UCSD-AML1 (cell line): Measurements from ENCODE around the gene MCFD2.

ENCODE experiments used
- DNase-seq: peaks from one replicate; lab custom pipeline; 2025; ENCODE audit not compliant: unreplicated experiment; lab: John Stamatoyannopoulos, UW

The MCFD2 gene

DNA sequence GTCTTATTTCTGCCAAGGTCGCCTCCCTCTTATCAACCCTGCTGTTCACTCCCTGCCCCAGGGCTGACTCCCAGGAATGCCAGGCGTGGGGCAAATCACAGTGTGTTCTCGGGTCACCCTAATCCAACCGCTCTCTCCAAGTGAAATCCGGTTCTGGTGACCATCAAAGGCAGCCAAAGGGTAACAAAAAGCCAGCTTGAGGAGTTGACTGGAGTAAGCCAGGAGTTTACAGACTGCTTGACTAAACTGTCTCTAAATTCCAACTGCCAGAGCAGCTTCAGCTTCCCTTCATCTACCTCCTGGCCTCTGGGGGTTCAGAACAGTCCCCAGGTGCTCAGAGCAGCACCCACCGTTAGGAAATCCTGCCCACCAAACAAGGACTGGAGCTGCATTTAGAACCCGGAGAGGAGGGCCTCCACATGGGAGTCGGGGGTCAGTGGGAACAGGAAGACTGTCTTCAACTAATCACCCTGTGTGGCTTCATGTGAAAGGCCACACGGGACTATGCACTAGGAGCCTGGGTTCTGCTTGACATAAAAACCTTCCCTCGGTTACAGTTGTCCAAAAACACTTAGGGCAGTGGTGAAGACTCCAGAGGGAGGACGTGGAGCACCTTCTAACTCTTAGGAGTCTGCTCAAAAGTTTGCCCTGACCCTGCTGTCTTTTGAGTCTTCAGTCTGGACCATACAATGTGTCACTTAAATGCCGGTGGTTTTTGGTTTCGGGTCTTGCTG, 24.2 kb upstream of the MCFD2 start:
- DNase-seq: no peak

GRCh38 chr2:46937471-46937901, 21.9 kb upstream of the MCFD2 start:
- no peak for DNase-seq

- DNase-seq: no peak
These were observed 21.0 kb upstream of the MCFD2 start for GRCh38 chr2:46936566-46936965.

GRCh38 chr2:46935071-46935470, 19.5 kb upstream of the MCFD2 start:
- no peak for DNase-seq

DNA sequence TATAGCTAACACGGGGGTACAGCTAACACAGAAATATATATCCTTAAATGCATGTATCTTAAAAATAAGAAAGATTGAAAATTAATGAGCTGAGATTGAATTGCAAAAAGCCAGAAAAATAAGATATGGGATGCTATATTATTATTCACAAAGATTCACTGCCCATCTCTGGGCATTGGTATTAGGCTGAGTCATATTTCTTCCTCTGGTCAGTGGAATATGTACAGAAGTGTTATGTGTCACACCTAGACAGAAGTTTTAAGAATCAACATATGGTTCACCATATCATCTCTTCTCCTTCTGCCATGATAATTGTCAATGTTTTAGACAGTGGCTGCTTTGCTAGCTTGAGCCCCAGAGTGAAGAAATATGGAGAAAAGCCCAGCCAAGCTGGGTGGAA, 14.0 kb upstream of the MCFD2 start:
- DNase-seq: no peak

DNA sequence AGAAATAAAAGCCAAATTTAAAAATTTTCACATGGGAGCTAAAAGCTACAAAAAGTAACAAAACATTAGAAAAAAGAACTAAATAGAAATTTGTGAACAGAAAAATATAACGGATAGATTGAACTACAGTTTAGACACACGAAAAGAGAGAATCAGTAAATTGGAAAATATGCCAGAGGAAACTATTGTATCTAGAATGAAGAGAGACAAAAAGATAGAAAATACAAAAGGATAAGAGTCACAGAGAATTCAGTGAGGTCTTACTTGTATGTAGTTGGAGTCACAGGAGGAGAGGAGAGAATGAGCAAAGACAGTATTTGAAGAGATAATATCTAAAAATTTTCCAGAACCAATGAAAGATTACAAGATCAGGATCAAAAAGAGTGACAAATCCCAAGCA, 11.3 kb upstream of the MCFD2 start:
- no peak for DNase-seq

DNA sequence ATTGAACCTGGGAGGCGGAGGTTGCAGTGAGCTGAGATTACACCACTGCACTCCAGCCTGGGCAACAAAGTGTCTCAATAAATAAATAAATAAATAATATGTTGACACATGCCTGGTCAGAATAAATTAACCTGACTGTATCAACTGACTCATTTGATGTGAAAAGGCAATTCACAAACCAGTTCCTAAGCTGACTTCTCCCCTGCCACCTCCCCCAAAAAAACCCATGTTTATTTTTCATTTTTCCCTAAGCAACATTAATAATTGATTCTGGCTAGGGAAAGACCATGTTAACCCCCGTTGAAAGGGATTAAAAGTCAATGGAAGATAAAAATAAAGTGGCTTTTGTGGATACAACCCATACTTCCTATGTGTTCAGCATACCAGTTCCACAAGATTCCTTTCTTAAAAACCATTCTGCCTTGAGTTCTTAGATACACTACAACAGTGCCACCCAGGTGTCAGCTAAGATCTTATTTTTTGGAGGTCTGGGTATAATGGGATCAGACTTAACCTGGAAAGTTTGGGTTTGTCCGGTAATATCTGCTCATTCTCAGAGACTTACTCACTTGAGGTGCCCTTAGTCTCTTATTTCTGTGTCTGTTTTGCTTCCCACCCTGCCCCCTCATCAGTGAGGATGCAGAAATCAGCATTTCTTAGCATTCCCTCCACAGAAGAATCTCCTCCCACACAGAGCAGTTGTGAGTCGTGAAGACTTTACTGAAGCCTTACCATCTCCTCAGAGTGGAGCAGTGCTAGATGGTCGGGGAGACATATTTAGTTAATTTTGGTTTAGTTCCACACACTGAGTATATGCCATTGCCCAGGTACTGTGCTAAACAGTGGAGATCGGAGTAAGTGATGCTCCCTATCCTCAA, 10.1 kb upstream of the MCFD2 start:
- no peak for DNase-seq

- no peak for DNase-seq
These were observed 9.0 kb upstream of the MCFD2 start for GRCh38 chr2:46924608-46925007.

DNA sequence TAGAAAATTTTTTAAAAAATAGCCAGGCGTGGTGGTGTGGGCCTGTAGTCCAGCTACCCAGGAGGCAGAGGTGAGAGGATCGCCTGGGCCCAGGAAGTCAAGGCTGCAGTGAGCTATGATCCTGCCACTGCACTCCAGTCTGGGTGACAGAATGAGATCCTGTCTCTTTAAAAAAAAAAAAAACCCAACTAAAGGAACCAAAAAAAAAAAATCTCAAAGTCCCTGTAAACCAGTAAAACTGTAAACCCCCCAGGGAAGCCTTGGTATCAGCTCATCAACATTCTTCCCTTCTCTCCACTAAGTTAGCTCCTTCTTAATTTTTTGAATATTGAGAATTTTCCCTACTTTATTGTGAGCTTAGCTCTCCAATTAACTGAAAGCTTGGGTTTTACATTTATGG, 8.4 kb upstream of the MCFD2 start:
- no peak for DNase-seq

DNA sequence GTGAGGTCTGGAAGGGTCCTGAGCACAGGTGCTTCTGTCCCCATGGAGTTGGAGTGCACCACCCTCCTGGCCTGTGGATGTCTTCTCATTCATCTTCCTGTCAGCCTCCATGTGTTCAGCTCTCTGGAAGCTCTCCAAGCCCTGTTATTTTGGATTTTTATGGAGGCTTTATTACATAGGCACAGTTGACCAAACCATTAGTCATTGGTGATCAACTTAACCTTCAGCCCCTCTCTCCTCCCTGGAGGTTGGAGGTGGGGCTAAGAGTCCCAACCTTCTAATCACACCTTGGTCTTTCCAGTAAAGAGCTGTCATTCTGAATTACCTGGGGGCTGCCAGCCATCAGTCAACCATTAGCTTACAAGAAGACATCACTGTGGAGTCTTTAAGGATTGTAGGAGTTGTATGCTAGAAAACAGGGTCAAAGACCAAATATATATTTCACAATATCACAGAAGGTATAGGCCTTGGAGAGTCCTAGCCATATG, 7.5 kb upstream of the MCFD2 start:
- DNase-seq: no peak

DNA sequence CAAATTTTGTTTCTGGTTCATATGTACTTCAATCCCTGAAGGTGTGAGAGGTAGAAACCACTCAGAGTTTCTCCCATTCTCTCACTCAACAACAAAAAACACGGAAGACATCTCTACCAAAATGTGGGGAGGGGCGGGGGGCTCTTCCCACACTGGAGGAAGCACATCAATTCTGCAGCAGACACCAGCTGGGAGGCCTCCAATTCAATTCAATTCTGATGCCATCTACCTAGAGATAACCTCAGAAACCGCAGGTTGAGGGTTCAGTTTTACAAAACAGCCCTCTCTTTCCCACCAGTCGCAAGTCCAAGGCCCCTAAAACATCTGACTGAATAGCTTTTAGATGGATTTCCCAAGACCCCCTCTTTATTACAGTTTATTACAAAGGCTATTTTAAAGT, 7.0 kb upstream of the MCFD2 start:
- no peak for DNase-seq

DNA sequence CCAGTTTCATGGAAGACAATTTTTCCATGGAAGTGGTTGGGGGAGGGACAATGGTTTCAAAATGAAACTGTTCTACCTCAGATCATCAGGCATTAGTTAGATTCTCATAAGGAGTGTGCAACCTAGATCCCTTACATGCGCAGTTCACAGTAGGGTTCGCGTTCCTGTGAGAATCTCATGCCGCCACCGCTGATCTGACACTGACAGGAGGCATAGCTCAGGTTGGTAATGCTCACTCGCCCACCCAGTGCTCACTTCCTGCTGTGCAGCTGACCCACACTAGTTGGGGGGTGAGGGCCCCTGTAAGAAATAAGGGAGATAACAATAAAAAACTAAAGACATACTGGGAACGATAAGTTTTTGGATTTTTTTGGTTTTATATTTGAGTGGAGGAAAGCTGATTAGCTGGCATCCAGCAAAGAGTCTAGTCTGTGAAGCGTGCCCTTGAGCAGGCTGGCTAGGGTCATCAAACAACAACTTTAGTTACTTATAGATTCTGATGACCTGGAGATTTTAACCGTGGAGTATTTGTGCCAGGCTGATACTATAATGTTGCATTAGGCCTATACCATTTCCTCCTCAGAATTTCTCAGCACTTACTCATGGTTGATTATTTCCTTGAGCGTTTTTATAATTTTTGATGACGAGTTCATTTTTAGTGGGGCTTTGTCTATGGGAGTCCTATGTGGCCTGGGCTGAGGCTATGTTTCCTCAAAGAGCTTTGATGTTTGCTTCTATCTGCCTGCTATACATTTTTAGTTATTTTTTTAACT, 6.3 kb upstream of the MCFD2 start:
- no peak for DNase-seq

GRCh38 chr2:46917628-46918027, 2.0 kb upstream of the MCFD2 start:
- DNase-seq: no peak

DNA sequence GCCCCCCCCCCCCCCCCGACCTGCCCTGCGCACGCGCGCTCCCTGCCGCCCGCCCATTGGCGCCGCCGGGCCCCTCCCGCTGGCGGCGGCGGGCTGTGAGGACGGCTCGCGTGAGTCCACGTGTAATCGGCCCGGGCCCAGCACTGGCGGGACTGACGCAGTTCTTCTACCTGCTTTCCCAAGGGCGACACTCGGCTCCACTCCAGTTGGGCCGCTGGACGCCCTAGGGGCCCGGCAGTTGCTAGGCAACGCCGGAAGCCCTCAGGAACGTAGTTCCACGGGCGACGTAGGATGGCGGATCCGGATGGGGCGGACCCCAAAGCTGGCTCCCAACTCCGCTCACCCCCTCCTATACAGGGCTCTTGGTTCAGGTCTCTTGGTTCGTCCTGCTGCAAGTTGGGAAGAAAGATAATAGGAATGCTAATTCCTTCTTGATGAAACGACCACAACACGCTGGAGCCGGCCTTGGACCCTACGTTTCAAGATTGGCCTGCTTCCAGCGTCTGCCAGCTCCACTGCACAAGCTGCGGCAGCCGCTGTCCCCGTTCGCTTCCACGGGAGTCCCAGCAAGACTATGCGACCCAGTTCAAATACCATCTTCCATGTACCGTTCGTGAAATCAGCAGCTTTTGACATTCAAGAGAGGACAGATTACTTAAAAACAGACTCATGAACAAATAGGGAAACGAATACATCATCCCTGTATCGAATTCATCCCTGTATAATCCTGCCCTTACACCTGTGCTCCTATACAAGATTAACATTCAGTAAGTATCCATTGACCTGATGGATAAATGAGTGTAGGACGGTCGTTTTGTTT, 415 bp upstream of the MCFD2 start:
- DNase-seq: peak; percentile 88

GRCh38 chr2:46914578-46915230, 902 bp downstream of the MCFD2 start:
- DNase-seq: no peak

DNA sequence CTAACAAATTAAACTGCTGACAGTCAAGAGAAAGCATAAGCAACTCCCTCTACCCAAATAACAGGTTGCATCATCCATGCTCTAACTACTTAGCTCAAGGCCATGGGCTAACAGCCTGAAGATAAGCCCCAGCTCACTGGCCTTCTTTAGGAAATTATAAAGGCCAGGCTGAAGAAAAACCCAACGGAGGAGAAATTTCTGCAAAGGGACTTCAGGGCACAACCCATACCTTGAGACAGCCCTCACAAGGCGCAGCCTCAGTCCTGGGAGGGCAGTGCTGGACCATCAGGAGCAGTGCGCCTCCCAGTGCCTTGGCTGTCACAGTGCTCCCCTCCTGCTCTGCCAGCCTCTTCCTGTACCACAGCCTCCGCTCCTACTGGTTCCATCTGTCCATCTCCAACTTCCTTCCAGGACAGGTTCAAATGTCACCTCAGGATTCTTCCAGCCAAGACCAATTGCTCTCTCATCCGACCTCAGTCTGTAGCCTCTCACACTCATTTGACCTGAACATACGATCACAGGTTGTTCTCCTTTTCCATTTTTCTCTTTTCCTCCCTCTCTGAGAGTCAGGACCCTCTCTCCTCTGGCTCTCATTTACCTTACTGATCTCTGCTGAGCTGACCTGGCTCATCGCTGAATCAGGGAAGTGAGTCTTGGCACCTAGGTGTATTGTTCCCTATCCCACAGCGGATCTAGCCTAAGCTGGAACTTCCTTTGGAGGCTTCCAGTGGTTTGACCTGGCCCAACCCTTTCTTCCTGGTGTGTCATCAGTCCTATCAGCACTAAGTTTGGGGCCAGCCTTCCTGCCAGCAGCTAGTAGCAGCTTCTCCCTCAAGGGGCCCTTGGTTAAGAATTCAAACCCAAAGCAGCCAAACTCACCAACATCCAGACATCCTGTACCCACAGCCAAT, 1.9 kb downstream of the MCFD2 start:
- peak; percentile 46 for DNase-seq

DNA sequence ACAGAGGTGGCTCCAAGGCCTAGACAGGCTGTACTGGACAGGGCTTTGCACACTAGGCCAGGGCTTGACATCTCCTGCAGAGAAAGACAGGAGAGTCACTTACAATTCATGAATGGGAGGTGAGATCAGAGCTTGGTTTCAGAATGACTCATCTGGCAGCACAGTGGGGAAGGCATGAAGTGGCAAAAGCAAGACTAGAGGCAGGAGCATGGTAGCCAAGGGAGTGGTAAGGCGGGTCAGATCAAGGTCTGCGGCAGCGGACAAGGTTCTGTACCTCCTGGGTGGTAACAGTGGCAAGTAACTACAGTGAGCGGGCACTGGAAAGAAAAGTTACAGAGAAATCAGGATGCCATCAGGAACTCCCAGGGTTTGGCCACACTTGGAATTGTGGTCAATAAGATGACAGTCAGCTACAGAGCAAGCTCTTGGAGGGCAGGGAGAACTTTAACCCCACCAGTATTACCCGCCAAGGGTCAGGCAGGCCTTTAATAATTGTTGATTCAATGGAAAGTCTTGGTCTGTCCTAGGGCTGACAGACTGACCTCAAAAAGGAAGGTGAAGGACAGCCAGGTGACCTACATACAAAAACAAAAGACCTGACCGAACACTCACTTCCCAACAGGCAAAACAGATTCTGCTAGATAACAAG, 5.7 kb downstream of the MCFD2 start:
- no peak for DNase-seq

- no peak for DNase-seq
These were observed 6.5 kb downstream of the MCFD2 start for GRCh38 chr2:46909150-46909549.
